Fibroblast of mammary gland (primary cell): ENCODE results near the gene KRTAP5-9.
"Not testable (repeated sequence)": the region's sequence is repeated elsewhere in the genome, so short reads cannot be mapped to it uniquely, and the experiment has no call there.

ENCODE experiments used
- DNase-seq: peaks from one replicate; pipeline ENCODE4 v3.0.0-alpha.2; 2010; ENCODE audit warnings: low read depth
- H3K4me3 ChIP-seq: 2 replicates; pipeline ENCODE4 v1.5.1; 2011; ENCODE audit warnings: low read depth, mild to moderate bottlenecking, low read length, moderate library complexity; ENCODE audit not compliant: control insufficient read depth
- CTCF ChIP-seq: conservative IDR thresholded peaks from 2 replicates; pipeline ENCODE4 v1.5.1; 2011; ENCODE audit warnings: low read depth, low read length, inconsistent platforms; ENCODE audit not compliant: control insufficient read depth, insufficient read depth

The KRTAP5-9 gene

GRCh38 chr11:71572811-71573210 lies 24.6 kb downstream of the KRTAP5-9 start:
- no peak for TF ChIP-seq CTCF
- no peak for DNase-seq

GRCh38 chr11:71574418-71574817 lies 26.2 kb downstream of the KRTAP5-9 start:
- no peak for TF ChIP-seq CTCF
- H3K4me3 ChIP-seq = no peak overlapping the region
- no peak for DNase-seq

More at GRCh38 chr11:71572811-71573210, 24.6 kb downstream of the KRTAP5-9 start:
- H3K4me3 ChIP-seq = no peak overlapping the region

- DNase-seq = no peak
- no peak overlapping the region for H3K4me3 ChIP-seq
- TF ChIP-seq CTCF = no peak
Observed at GRCh38 chr11:71575723-71576424, 27.7 kb downstream of the KRTAP5-9 start.

GRCh38 chr11:71576688-71577465 lies 28.7 kb downstream of the KRTAP5-9 start:
- not testable (repeated sequence) for H3K4me3 ChIP-seq, DNase-seq

GRCh38 chr11:71577469-71578004 lies 29.3 kb downstream of the KRTAP5-9 start:
- TF ChIP-seq CTCF = no peak
- H3K4me3 ChIP-seq = no peak overlapping the region
- no peak for DNase-seq

- peak; percentile 6 for DNase-seq
- not testable (repeated sequence) for H3K4me3 ChIP-seq
Observed at GRCh38 chr11:71579513-71579912, 31.3 kb downstream of the KRTAP5-9 start.

- DNase-seq = peak; percentile 82
- H3K4me3 ChIP-seq = no peak overlapping the region
- TF ChIP-seq CTCF = peak; percentile 91
Observed at GRCh38 chr11:71580057-71581003, 32.1 kb downstream of the KRTAP5-9 start.
